GM21576 (cell line): ENCODE measurements around the gene CFAP119.

Experiments
- ATAC-seq: cut with Tn5 transposase; IDR thresholded peaks from one replicate; pipeline ENCODE4 v1.9.1; 2021; ENCODE audit warnings: mild to moderate bottlenecking, moderate library complexity; ENCODE audit not compliant: unreplicated experiment

Gene CFAP119

GRCh38 chr16:30741461-30741914 is 20.4 kb downstream of the CFAP119 start:
- ATAC-seq, result no peak

- no peak for ATAC-seq
Observed at GRCh38 chr16:30740364-30741251, 21.3 kb downstream of the CFAP119 start.

- no peak for ATAC-seq
Observed at GRCh38 chr16:30738984-30739951, 22.6 kb downstream of the CFAP119 start.

- ATAC-seq, result no peak
Observed at GRCh38 chr16:30737794-30738648, 23.8 kb downstream of the CFAP119 start.

- no peak for ATAC-seq
Observed at GRCh38 chr16:30736995-30737793, 24.7 kb downstream of the CFAP119 start.

- ATAC-seq, result no peak
Observed at GRCh38 chr16:30731411-30731810, 30.5 kb downstream of the CFAP119 start.

GRCh38 chr16:30728899-30729672 is 32.8 kb downstream of the CFAP119 start:
- ATAC-seq, result no peak

- ATAC-seq, result no peak
Observed at GRCh38 chr16:30728321-30728720, 33.5 kb downstream of the CFAP119 start.

- ATAC-seq, result no peak
Observed at GRCh38 chr16:30725418-30725792, 36.5 kb downstream of the CFAP119 start.

GRCh38 chr16:30724641-30725417 is 37.0 kb downstream of the CFAP119 start:
- ATAC-seq, result no peak

GRCh38 chr16:30723725-30724355 is 38.0 kb downstream of the CFAP119 start:
- ATAC-seq, result no peak

GRCh38 chr16:30722916-30723315 is 38.9 kb downstream of the CFAP119 start:
- ATAC-seq, result no peak

- no peak for ATAC-seq
Observed at GRCh38 chr16:30722443-30722842, 39.4 kb downstream of the CFAP119 start.

- no peak for ATAC-seq
Observed at GRCh38 chr16:30721606-30722005, 40.3 kb downstream of the CFAP119 start.

GRCh38 chr16:30721167-30721566 is 40.7 kb downstream of the CFAP119 start:
- no peak for ATAC-seq

- ATAC-seq, result no peak
Observed at GRCh38 chr16:30720694-30721093, 41.2 kb downstream of the CFAP119 start.

GRCh38 chr16:30720086-30720485 is 41.8 kb downstream of the CFAP119 start:
- no peak for ATAC-seq
